ENCODE measurements around the gene RAB3IL1. TPM values are rescaled to one million over a fixed set of nuclear protein-coding genes. Genes with fewer than 3 reads are reported as not detected.

The RAB3IL1 gene
- total RNA-seq: 10 to 100 TPM in 1 of 2 donors, 1 to 10 TPM in 1; 10.0 to 15.0 TPM

DNA sequence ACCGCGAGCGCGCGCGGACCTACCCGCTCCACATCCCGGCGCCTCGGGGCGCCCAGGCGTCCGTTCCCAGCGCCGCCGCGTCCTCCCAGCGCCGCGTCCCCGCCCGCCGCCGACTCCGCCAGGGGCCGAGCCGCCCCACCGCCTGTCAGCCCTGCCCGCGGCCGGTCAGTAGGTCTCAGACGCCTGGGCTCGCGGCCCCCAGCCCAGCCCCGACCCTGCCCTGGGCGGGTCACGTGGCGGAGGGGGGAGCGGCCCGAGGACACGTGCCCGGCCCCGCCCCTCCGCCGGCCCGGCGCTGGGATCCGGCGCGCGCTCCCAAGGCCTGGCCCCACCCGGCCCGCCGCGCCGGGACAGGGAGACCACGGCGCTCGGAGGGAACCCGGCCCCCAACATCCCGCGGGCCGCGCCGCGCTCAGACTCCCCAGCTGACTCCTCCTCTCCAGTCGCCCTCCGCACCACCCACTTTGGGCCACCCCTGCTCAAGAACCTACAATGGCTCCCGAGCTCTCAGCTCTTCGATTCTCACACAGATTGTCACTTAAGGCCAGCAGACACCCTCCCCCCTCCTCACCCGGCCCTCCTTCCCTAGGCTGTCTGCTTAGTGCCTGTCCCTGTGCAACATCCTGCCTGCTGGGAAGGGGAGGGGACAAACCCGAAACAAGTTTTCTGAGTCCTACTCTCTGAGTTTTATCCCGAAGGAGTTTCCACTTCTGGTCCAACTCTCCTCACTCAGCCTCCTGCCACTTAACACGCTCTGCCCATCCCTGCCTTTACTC lies at the start of gene RAB3IL1:
Gene RAB3IL1 (minus strand): TSS at position 233 of the 776 bp plus-strand sequence. CDS start 199 bp downstream, at position 34.

DNA sequence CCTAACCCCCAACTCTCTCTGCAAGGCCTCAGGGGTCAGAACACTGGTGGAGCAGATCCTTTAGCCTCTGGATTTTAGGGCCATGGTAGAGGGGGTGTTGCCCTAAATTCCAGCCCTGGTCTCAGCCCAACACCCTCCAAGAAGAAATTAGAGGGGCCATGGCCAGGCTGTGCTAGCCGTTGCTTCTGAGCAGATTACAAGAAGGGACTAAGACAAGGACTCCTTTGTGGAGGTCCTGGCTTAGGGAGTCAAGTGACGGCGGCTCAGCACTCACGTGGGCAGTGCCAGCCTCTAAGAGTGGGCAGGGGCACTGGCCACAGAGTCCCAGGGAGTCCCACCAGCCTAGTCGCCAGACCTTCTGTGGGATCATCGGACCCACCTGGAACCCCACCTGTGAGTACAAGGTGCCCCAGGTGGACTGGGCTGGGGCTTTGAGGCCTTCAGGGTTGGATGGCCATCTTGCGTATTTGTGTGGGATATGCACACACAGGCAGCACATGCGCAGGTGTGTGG lies 32.7 kb upstream of the RAB3IL1 start, which contains the start of gene BEST1:
Gene BEST1 (plus strand): TSS at position 317 of the 513 bp plus-strand sequence. CDS start 1,456 bp downstream, outside the sequence.

DNA sequence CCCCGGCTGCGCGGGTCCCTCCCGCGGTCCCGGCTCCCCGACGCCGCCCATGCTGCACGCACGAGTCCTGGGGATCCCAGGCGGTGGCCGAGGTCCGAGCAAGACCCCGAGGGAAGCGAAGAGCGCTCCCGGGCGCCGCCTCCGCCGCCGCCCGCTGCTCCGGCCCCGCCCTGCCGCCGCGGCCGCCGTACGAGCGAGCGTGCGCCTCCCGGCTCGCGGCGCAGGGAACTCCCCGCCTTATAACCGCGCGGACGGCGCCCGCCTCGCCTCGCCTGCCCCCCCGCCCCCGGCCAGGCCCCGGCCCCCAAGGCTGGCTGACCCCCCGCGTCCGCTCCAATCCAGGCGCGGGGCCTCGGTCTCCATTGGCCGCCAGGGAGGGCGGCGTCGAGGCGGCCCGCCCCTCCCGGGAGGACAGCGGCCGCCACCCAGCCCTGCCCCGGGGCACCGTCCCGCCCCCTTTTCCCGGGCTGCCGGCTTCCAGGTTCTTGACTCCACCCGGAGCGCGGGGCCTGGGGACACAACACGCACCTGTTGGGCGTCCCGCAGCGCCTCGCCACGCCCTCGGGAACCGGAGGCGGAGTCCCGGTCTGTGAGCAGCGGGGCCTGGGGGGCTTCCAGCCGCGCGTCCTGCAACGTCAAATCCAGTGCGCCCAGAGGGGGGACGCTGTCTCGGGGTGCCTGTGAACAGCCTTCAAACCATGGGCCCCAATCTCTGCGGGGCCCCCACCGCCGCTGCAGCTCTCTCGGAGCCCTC lies 25.9 kb downstream of the RAB3IL1 start, which contains the start of gene FADS3:
Gene FADS3 (minus strand): TSS at position 215 of the 754 bp plus-strand sequence. CDS start 164 bp downstream, at position 51.

Small RNA genes lying within 50 kb of the gene (small RNA-seq; reads per million reads assigned to genes)
- 0 to 0.12 reads per million in 2 donors for gene MIR6746
- gene RNU6-1243P: 0 reads per million in 2 donors

Other genes with a start within 250 kb of the RAB3IL1 start
- 1 to 10 TPM; 2.0 to 2.4 TPM for gene DAGLA, start 237.2 kb downstream of the RAB3IL1 start, total RNA-seq
- 1 to 10 TPM in 1 of 2 donors, under 1 TPM in 1; 0.33 to 1.7 TPM for gene MYRF, start 164.9 kb downstream of the RAB3IL1 start, total RNA-seq
- gene TMEM258, start 125.0 kb downstream of the RAB3IL1 start, total RNA-seq: 10 to 100 TPM; 62.3 to 85.3 TPM
- 100 to 1,000 TPM in 1 of 2 donors, 10 to 100 TPM in 1; 56.4 to 110 TPM for gene FEN1, start 124.7 kb downstream of the RAB3IL1 start, total RNA-seq
- 100 to 1,000 TPM in 1 of 2 donors, 10 to 100 TPM in 1; 96.6 to 101 TPM for gene FADS1, start 100.6 kb downstream of the RAB3IL1 start, total RNA-seq
- 100 to 1,000 TPM; 316 to 379 TPM for gene FADS2, start 89.3 kb downstream of the RAB3IL1 start, total RNA-seq
- gene FADS3, start 26.0 kb downstream of the RAB3IL1 start, total RNA-seq: 100 to 1,000 TPM in 1 of 2 donors, 10 to 100 TPM in 1; 65.7 to 134 TPM
- gene BEST1, start 32.8 kb upstream of the RAB3IL1 start, total RNA-seq: 10 to 100 TPM in 1 of 2 donors, 1 to 10 TPM in 1; 7.0 to 60.9 TPM
- gene FTH1, start 50.1 kb upstream of the RAB3IL1 start, total RNA-seq: 100 to 1,000 TPM; 643 to 857 TPM
- 100 to 1,000 TPM in 1 of 2 donors, 10 to 100 TPM in 1; 93.9 to 129 TPM for gene INCENP, start 206.4 kb upstream of the RAB3IL1 start, total RNA-seq

All from melanocyte of skin (primary cell).